SK-N-SH treated with all-trans-retinoic acid at 6 μM for 48 hours (cell line): Measurements from ENCODE around the gene TMPRSS6.

Source experiments
- ARNTL ChIP-seq: fragments of 450-650 bp; formaldehyde crosslinking; IDR thresholded peaks from 2 replicates; pipeline ENCODE4 v1.5.0; 2020; ENCODE audit warnings: low read depth, mild to moderate bottlenecking, moderate library complexity, borderline replicate concordance
- BACH2 ChIP-seq: fragments of 250-450 bp; sonication (Bioruptor Pico); IDR thresholded peaks from 2 replicates; pipeline ENCODE4 v1.9.0; 2021; ENCODE audit warnings: mild to moderate bottlenecking, borderline replicate concordance
- CREB5 ChIP-seq: fragments of 250-450 bp; sonication (Bioruptor Pico); IDR thresholded peaks from 2 replicates; pipeline ENCODE4 v1.5.1; 2020; ENCODE audit warnings: low read depth, mild to moderate bottlenecking, moderate library complexity
- OSR1 ChIP-seq: fragments of 250-450 bp; sonication (Bioruptor Pico); IDR thresholded peaks from 2 replicates; pipeline ENCODE4 v1.8.0; 2022; ENCODE audit warnings: moderate library complexity, mild to moderate bottlenecking, inconsistent platforms
- RARB ChIP-seq: fragments of 250-450 bp; sonication (Bioruptor Pico); IDR thresholded peaks from 2 replicates; pipeline ENCODE4 v1.8.0; 2021; ENCODE audit warnings: mild to moderate bottlenecking, moderate library complexity
- SNAI2 ChIP-seq: fragments of 250-450 bp; sonication (Bioruptor Pico); IDR thresholded peaks from 2 replicates; pipeline ENCODE4 v1.5.0; 2020; ENCODE audit warnings: mild to moderate bottlenecking, moderate library complexity
- TCF4 ChIP-seq: fragments of 250-450 bp; sonication (Bioruptor Pico); IDR thresholded peaks from 2 replicates; pipeline ENCODE4 v1.8.0; 2021; ENCODE audit warnings: mild to moderate bottlenecking, moderate library complexity, borderline replicate concordance
- TOX ChIP-seq: fragments of 250-450 bp; sonication (Bioruptor Pico); IDR thresholded peaks from 2 replicates; pipeline ENCODE4 v1.8.0; 2021; ENCODE audit warnings: mild to moderate bottlenecking, moderate library complexity, borderline replicate concordance
- ZFP3 ChIP-seq: fragments of 250-450 bp; sonication (Bioruptor Pico); IDR thresholded peaks from 2 replicates; pipeline ENCODE4 v1.5.0; 2020; ENCODE audit warnings: mild to moderate bottlenecking, moderate library complexity
- ZFP30 ChIP-seq: fragments of 450-650 bp; formaldehyde crosslinking; IDR thresholded peaks from 2 replicates; pipeline ENCODE4 v1.5.0; 2022; ENCODE audit warnings: mild to moderate bottlenecking, moderate library complexity
- ZNF70 ChIP-seq: fragments of 450-650 bp; formaldehyde crosslinking; IDR thresholded peaks from 2 replicates; pipeline ENCODE4 v1.5.0; 2020; ENCODE audit warnings: mild to moderate bottlenecking, moderate library complexity
- TF ChIP-seq, protein P1 (sequence below): fragments of 250-450 bp; sonication (Bioruptor Pico); IDR thresholded peaks from 2 replicates; pipeline ENCODE4 v1.8.0; 2021; ENCODE audit warnings: low read depth, mild to moderate bottlenecking, moderate library complexity, borderline replicate concordance
- TF ChIP-seq, protein P2 (sequence below): fragments of 250-450 bp; sonication (Bioruptor Pico); IDR thresholded peaks from 2 replicates; pipeline ENCODE4 v1.5.1; 2021; ENCODE audit warnings: mild to moderate bottlenecking, moderate library complexity

- TF ChIP-seq TOX (no peak), ZFP3 (no peak), ZFP30 (no peak), SNAI2 (CRISPR knock-in tag) (no peak), RARB (no peak), ARNTL (CRISPR knock-in tag) (no peak), TCF4 (no peak), CREB5 (CRISPR knock-in tag) (no peak), OSR1 (CRISPR knock-in tag) (no peak), BACH2 (CRISPR knock-in tag) (no peak), ZNF70 (no peak)
- TF ChIP-seq, protein P1, sequence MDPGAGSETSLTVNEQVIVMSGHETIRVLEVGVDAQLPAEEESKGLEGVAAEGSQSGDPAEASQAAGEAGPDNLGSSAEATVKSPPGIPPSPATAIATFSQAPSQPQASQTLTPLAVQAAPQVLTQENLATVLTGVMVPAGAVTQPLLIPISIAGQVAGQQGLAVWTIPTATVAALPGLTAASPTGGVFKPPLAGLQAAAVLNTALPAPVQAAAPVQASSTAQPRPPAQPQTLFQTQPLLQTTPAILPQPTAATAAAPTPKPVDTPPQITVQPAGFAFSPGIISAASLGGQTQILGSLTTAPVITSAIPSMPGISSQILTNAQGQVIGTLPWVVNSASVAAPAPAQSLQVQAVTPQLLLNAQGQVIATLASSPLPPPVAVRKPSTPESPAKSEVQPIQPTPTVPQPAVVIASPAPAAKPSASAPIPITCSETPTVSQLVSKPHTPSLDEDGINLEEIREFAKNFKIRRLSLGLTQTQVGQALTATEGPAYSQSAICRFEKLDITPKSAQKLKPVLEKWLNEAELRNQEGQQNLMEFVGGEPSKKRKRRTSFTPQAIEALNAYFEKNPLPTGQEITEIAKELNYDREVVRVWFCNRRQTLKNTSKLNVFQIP (CRISPR knock-in tag): no peak
- TF ChIP-seq, protein P2, sequence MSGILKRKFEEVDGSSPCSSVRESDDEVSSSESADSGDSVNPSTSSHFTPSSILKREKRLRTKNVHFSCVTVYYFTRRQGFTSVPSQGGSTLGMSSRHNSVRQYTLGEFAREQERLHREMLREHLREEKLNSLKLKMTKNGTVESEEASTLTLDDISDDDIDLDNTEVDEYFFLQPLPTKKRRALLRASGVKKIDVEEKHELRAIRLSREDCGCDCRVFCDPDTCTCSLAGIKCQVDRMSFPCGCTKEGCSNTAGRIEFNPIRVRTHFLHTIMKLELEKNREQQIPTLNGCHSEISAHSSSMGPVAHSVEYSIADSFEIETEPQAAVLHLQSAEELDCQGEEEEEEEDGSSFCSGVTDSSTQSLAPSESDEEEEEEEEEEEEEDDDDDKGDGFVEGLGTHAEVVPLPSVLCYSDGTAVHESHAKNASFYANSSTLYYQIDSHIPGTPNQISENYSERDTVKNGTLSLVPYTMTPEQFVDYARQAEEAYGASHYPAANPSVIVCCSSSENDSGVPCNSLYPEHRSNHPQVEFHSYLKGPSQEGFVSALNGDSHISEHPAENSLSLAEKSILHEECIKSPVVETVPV (CRISPR knock-in tag): no peak
Observed at GRCh38 chr22:37072673-37073072, 36.8 kb downstream of the TMPRSS6 start.
